Activated T-helper 1 cell treated with Interleukin-2 at 50 U/mL for 16 hours (primary cell): ENCODE data around the gene CD200R1L.

Source experiments
- DNase-seq: peaks from one replicate; pipeline ENCODE4 v3.0.0-alpha.2; 2020; ENCODE audit warnings: low read depth

Gene CD200R1L

DNA sequence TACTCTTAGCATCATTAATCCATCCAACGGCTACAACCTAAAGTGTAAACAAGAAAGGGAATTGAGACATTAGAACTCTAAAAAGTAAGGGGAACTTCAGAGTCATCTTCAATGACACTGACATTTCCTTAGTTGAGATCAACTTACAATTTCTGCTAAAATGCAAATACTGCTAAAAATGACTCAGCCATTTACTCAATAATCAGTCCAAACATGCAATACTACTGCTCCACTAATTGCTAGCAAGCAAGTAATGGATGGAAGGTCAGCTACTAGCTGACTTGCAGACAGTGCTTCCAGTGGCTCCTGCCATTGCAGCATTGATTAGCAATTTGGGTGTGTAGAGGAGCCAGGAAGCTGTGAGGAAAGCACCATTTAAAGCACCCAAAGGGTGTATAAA lies 28.4 kb downstream of the CD200R1L start:
- no peak for DNase-seq

DNA sequence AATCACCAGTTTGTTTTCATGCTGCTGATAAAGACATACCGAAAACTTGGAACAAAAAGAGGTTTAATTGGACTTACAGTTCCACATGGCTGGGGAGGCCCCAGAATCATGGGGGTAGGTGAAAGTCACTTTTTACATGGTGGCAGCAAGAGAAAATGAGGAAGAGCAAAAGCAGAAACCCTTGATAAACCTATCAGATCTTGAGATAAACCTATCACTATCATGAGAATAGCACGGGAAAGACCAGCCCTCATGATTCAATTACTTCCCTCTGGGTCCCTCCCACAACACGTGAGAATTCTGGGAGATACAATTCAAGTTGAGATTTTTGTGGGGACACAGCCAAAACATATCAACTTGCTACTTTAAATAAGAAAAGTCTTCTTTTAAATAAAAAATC lies 28.9 kb downstream of the CD200R1L start:
- no peak for DNase-seq

DNA sequence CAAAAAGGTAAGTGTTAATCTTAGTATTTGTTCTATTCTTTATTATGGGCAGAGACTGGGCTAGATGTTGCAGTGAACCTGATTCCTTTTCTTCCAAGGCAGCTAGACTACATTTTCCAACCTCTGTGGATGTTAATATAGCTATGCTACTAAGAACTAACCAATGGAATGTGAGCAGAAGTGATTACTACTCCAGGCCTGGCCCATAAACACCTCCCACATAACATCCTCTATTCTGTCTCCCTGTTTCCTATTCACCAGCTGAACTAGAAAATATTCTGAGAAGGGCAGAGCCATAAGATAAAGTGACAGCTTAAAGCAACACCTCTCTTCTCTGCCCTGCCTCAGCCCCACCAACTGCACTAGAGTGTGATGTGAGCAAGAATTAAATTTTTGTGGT lies 29.4 kb downstream of the CD200R1L start:
- DNase-seq: no peak

DNA sequence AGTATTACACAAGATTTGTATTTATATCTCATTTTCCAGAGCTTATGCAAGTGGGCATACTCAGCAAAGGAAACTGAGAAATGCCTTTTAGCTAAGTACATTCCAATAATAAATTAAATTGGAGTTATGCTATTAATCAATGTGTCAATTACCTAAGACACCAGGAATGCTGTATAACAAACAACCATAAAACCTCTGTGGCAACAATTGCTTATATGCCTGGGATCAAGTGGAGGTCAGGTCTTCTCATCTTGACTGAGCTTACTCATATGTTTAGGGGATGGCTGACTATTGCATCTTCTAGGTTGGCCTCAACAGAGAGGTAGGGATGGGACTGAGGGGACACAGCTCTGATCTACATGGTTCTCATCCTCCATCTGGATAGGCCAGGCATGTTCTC lies 30.7 kb downstream of the CD200R1L start:
- no peak for DNase-seq

DNA sequence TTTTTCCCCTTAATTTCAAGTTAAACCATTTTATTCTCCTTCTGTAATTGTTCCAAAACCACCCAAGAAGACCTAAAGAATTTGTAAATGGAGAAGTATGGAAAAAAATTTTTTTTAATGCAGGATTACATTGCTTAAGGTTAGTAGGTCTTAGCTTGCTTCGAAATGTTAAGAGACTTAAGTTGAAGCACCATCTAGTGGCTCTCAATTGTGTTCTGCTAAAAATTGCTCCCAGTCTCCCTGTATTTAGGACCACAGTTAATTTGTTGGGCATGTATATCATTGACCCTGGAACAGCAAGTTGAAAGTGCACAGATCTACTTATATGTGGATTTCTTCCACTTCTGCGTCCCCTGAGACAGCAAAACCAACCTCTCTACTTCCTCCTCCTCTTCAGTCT lies 32.4 kb downstream of the CD200R1L start:
- DNase-seq: no peak

DNA sequence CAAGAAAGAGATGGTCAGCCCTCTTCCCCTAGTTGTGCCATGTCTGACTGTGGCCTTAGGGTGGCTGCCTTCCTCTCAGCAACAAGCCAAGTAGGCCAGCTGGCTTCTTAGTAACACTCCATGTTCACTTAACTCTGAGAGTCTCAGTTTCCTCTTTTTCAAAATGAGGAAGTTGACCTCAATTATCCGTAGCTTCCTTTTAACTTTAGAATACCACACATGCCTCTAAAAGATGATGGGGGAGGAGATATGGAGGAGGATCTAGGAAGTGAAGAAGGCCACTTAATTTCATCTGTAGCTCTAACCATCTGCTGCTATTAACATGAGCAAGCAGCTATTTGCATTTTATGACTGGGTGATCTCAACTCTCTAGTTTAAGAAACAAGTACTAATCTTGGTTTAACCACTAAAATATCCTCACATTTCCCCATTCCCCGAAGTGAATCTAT lies 32.9 kb downstream of the CD200R1L start:
- DNase-seq: no peak

DNA sequence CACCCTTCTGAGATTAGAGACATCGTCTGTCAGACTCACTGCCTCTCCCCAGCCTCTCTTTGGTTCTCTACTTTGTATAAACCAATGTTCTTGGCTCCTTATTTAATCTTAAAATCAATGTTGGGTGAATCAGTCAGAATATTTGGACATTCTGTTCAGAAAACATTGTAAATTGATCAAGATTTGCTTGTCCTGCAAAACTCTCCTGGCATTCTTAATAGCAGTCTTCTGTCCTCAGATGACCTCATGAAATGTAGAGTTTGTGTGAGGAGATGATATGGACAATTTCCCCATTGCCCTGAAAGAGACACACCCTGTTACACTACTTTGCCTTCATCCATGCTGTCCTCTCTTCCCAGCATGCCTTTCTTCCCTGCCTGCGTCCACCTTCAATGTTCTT lies 33.6 kb downstream of the CD200R1L start:
- no peak for DNase-seq

DNA sequence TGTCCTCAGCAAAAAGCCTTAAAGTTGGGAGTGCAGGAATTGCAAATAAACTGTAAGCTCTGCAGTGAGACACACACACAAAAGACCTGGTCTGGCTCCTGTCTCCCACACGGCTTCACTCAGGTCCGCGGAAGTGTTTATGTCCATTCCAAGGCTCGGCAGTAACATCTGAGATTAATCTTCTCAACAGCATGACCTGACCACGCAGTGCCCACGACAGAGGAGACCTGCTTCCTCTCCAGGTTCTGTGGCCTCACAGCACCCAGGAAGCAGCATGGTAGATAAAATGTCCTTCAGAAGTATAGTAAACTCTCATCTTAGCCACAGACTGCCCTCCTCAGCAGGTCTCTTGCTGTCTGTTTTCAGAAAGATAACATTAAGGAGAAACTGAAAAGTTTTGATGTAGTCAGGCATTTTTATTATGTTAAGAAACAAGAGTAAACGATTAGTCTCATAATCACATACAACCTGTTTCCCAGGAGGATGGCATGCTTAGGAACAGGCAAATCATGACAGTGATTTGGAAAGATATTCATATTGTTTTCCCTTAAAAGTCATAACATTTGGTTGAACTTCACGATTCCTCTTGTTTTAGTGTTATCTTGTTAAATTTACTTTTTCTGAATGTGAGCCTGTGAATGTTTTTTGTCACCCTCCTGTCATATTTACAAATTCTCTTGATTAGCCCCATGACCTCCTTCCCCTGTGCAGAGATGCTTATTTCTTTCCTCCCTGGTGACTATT lies 34.6 kb downstream of the CD200R1L start:
- DNase-seq: no peak

DNA sequence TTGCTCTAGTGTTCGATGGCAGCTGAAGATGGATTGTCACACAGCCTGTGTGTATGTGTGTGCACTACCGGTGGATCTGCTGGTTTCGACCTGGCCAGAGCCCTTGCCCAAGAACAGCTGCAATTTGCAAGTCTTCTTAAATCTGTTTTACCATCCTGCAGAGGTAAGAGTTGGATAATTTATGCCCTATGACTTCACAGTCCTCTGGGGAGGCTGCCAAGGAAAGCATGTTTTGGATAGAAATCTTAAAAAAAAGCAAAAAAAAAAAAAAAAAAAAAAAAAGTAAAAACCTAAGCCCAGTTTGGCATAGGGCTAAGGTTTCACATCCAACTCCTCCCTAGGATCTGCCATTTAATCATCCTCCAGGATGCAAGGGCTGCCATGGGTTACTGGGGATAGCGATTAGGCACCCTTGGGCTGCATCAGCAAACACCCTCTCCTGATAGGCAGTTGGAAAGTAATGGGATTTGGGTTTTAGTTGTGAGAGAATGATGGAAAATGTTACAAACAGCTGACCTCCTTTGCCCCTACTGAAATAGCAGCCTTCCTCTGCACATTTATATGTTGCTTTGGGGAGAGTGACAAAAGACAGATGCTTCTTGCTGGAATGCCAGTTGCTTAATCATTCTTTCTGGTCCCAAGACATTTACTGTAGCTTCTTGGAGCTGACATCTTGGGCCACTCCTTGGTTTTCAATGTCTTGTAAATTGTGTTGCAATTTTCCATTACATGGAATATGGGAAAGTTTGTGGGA lies 35.4 kb downstream of the CD200R1L start:
- no peak for DNase-seq

DNA sequence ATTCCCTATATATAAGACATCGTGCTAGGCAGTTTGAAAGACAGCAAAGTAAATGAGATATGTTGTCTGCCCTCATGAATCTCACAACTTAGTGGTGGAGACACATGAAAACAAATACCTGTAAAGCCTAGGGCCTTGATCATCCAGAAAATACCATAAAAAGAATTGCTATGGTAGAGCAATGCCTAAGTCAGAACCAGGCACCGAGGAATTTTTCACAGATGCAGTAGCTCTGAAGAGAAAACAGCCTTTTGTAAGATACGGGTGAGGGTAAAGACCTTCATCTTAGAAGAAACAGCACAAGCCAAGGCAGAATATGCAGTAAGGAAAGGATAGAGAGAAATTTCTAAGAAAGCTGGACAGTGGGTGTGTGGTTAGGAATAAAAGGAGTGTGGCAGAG lies 36.1 kb downstream of the CD200R1L start:
- DNase-seq: no peak

DNA sequence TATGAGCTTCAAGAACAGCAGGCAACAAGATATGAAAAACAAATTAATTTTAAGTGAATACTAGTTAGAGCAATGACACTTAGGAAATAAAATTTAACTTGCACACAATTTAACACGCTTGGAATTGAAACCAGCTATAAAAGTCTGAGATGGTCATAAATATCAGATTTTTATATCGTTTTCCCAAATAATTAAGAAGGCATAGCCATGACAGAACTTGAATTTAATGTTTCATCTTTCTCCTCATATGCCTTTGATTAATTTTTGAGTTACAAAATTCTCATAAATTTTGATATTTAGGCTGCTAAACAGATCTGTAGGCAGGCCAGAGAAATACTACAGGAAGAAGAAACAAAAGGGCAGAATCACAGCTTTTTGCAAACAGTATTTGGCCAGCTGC lies 38.5 kb downstream of the CD200R1L start:
- no peak for DNase-seq

DNA sequence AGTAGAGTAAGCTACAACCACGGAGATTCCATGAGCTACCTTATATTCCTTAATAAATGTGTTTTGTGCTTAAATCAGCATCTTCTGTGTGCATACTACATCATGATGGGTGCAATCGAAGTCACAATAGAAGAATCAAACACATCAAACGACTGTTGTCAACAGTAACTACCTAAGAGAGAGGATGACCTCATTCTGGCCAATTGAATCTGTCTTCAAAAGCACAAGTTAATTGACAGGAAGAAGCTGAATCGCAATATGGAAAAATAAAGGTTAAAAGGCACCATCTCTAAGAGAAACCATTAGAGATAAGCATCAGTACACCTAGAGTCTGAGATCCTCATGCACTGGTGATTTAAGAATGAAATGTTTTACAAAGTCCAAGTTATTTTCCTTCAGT lies 39.0 kb downstream of the CD200R1L start:
- DNase-seq: no peak

DNA sequence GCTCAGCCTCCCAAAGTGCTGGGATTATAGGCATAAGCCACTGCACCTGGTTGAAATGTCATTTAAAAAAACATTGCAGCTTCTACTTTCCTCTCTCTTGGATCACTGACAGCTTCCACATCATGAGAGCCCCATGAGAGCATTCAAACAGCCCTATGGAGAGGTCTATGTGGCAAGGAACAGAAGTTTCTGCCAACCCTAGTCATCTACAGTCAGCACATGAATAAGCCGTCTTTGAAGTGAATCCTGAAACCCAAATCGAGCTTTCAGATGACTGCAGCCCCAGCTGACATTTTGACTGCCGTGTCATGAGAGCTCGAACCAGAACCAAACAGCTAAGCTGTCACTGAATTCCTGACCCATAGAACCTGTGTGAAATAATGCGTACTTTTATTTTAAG lies 39.8 kb downstream of the CD200R1L start:
- no peak for DNase-seq

DNA sequence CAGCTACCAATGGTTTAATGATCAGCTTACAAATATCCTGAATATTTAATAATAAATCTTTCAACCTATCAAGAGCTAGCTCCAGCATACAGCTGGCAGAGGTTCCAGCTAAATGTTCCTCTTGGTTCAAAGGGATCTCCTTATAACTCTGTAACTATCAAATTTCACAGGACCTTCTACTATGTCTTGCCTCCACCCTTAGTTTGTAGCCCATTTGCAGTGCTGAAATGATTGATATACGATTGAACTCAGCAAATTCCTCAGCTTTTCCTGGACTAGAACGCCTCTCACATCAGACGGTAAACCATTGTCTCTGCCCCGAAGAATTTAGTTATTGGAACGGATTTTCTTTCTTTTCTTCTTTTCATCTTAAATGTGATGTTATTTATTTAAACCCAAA lies 41.5 kb downstream of the CD200R1L start:
- no peak for DNase-seq

DNA sequence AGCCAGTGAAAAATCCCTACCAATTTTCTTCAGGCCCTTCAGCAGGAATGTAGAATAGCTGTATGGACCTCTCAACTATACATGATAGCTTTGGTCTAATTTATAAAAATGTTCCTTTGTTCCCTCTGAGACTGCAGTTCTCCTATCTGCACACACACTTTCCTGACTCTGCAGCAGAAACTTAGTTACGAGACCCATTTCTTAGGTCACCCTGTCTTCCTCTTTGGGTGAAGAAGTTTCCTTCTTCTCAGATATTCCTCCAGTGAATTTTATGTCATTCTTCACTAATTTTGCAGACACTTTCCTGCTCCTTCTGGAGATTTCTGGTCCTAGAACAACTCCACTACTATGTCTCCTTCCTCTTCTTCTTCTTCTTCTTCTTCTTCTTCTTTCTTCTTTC lies 42.6 kb downstream of the CD200R1L start:
- no peak for DNase-seq

DNA sequence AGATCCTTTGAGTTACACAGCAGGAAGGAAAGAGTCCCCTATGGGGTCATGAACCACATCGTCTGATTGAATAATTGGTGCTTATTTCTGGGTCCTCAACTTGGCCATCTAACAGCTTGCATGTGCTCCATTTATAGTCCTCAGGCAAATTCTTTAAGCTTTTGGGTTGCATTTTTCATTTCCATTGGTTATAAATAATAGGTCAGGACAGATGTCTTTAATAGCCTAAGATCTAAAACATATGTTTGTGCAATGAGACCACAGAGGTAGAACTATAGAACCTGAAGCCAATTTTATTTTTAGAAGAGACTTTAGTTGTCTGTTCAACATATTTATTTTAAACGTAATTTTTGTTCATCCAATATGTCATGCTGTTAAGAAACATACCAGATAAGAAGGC lies 43.2 kb downstream of the CD200R1L start:
- no peak for DNase-seq

DNA sequence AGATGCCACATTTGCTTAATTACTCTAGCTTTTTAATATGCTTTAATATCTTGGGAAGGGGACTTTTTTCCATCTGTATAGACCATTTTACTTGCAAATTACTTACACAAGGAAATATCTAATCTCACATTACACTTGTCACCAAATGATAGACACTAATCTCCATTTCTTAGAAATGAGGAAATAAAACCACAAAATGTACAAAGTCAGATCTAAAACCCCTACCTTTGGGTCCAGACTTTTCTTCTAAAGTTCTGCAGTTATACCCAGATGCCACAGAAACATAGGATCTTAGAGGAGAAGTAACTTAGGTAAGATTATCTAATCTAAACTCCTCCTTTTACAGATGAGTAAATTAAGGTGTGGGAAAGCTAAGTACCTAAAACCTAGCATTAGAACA lies 44.3 kb downstream of the CD200R1L start:
- no peak for DNase-seq

DNA sequence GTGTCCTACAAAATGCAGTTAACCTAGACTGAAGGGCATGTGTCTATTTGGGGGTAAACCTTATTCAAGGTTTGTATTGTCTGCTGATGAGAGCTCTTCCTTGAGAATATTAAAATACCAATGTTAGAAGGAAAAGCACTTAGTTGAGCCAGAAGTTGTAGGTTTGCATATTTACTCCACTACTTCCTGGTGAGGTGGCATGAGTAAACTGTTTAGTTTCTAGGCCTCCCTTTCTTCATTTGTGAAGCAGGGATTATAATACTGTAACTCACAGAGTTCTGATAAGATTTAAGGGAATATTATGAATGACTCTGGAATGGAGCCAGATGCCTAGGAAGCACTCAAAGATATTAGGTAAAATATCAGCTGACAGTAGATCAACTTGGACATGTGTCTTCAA lies 46.7 kb downstream of the CD200R1L start:
- no peak for DNase-seq

DNA sequence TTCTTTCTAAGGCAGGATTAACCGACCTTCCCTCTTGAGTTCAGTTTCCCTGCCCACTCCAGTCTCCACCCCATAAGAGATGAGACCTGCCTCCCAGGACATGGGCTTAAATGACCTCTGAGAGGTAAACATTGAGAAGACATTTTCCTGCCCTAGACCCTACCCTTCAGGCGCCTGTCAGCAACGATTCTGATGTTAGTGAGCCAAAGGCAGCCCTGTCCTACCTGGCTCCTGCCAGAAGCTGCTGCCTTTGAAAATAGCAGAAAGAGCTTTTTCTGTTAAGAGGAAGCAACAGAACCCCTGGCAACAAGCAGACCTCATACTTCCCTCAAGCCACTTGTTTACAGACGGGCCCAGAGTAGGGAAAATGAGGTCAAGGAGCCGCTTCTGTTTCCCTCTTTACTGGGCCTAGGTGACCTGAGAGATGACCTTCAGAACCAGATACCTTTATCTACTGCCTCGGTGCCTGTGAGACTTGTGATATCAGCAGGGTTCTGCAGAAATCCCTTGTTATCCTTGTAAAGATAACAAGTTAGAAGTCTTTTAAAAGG lies 52.0 kb downstream of the CD200R1L start:
- DNase-seq: no peak

DNA sequence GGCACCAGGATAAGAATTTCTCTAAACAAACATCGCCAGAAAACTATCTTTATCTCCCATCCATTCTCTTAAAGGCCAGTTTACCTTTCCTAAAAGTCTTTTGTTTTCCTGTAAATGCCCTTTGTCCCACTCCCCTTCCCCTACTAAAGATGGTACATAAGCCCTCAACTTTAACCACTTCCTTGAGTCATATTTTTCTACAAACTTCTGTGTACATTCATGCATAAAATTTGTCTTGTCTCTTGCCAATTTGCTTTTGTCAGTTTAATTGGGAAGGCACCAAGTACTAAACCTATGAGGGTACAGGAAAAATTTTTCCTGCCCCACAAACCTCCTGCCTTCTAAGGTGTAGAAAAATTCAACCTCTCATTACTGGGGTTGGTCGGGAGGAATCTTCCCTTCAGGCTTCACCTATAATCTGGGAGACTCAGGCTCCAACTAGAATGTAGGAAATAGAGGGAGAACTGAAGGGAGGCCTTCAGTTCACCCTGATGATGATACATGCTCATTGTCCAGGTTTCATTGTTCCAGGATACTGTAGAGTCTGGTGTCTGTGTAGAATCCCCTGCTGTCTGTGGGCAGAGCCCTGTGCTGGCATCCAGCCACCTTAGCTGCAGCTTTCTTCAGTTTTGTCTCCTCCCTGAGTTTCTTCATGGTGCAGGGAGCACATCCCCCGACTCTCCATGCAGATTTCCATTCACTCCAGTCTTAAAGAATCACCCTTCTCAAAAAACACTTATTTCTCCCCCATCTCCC lies 53.2 kb downstream of the CD200R1L start:
- DNase-seq: no peak

DNA sequence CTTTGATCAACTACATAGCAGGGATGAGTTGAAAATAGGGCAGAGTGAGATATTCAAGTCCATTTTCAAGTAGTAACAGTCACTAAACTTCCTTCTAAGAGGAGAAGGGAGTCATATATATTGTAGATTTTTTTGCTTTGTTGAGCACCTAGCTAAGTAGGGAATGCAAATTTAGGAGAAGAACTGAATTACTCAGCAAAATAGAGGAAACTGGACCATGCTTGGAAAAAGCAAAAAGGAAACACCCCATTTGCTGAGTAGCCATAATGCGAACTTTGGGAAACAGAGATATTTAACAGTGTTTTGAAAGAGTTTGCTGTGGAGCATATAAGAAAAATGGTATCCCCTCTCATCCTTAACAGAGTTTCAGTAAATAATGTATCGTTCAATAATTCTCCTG lies 54.9 kb downstream of the CD200R1L start:
- DNase-seq: no peak

DNA sequence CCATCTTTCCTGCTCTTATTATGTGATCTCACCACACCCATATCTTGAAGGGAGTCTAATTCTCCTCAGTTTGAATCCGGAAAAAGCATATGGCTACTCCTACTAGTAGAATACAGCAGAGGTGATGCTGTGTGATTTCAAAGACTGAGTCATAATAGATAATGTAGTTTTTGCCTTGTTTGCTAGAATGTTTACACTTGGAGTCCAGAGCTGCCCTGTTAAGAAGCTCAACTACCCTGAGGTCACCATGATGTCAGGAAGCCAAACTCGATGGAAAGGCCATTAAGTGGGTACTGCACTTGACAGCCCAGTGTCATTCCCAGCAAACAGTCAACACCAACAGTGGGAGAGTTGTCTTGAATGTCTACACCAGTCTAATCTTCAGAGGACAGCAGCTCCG lies 56.9 kb downstream of the CD200R1L start:
- DNase-seq: no peak
